T-helper 1 cell treated with Interleukin-12 subunit alpha and Interleukin-12 subunit beta and Interleukin-4 antibody, amounts not matched to agents 30 ng/mL and 1 ng/mL, for 36 hours (primary cell): ENCODE measurements around the gene AGPAT4. TPM values are rescaled to one million over a fixed set of nuclear protein-coding genes. Genes with fewer than 3 reads are reported as not detected.
"Not testable (repeated sequence)": the region's sequence is repeated elsewhere in the genome, so short reads cannot be mapped to it uniquely, and the experiment has no call there.

ENCODE experiments used
- intact Hi-C: fragments of 100-400 bp; cut with micrococcal nuclease; formaldehyde crosslinking; loops from one replicate; pipeline ENCODE4 v1.15.1; 2024
- total RNA-seq: library from RNA; stranded (reverse); gene quantifications from 2 replicates; pipeline ENCODE4 v1.2.3, GENCODE V29; 2022

The AGPAT4 gene
- total RNA-seq, 1 donor from 2014 or later: 20.7 TPM

DNA sequence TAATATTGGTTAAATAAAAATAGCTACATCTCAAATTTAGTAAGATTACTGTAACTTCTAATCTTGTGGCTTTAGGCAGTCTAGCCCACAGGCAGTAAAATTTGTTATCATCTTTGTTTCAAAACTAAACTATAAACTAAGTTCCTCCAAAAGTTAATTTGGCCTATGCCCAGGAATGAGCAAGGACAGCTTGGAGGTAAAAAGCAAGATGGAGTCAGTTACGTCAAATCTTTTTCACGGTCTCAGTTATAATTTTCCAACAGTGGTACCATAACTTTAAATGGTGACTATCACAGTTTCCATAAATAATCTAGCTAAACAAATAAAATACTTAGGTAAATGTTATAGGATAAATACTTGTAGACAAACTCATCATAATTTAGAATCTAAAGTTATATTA lies 63.0 kb downstream of the AGPAT4 start:
- intact Hi-C loops: no loop called here

DNA sequence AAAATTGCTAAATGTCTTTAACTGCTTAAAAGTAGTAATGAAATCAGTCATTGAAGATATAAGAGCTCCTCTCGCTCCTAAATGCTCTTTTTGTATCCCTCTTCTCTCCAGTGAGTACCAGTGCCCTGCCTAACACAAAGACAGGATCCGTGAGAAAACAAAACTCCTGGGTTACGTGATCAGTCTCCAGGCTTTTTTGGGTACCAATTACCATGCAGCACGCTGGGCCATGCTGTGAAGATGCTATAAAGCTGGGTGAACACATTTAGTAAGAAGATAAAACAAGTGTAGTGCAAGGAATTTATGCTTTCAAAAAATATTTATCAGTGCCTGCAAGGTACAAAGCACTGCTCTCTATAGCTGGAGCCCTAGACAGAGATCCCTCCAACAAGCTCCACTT lies 66.7 kb downstream of the AGPAT4 start:
- intact Hi-C loops: no loop called here

DNA sequence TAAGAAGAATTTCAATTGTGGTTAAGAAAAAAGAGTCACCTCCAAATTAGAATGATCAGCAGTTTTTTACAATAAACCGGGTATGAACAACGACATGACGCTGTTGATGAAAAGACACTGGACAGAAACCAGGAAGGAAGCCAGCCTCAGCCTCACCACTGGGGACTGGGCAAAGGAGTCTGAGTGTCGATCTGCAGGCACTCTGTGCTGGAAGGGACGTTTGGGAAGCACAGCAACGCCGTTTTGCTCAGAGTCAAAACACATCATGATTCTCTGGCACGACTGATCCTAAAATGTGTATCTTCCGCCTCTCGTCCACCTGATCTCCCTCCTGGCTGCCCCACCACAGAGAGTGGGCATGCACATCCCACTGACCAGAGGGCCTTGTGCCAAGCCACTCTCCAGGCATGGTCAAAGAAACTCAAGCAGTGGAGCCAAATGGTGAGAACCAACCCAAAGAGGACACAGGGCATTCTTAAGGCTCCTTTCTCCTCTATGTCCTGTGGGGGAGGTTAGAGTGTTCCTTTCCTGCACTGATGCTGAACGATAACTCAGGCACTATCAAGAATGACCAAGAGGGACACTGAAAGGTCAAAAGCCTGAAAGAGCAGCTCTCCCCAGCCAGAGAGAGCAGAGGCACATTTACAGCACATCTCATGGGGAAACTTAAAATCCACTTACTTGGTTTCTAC lies 68.8 kb downstream of the AGPAT4 start:
- intact Hi-C loops: no loop called here

DNA sequence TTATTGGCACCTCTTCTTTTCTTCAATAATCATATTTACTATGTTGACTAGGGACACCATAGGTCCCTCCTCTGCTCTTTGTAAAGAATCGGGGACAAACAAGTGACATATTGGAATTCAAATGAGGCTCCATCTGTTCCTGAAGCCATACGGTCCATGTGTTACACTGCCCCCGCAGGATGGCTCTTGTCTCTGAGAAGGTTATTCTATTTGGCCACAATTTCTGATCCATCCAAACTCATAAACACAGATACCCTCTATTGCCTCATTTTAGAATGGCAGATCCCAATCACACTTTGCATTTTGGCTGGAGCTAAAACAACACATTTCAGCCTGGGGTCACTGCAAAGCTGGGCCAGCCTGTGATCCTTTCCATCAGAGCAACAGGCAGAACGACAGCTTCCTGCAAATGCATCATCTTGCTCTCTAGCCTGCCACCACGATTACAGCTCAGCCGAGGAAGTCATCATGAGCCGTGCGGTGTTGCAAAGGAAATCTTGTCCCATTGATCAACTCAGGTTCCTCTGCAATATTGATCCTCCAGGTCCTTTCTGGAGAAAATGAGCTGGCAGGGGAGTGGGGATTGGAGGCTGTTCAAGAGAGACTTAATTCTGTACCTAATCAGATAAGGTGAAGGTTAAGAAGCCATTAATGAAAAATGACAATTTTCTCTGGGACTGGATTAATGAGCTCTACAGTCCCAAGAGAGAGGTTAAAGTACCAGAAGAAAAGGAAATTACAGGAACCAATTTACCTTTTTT lies 73.1 kb downstream of the AGPAT4 start:
- intact Hi-C loops: no loop called here

DNA sequence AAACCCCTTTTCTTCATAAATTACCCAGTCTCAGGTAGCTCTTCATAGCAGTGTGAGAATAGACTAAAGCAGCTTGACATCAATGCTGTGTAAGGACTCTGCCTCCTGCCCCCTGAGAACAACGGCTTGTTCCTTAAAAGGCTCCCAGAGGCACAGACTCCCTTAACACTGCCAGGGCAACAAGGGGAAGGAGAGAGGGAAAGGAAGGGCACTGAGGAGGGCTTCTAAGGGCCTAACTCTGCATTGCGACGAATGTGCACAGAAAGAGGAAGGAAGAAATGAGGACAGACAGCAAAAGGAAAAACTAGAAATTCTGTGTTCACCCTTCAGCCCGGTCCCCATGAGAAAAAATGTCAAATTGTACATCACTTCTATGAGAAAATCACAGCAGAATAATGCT lies 74.0 kb downstream of the AGPAT4 start:
- intact Hi-C loops: no loop called here

DNA sequence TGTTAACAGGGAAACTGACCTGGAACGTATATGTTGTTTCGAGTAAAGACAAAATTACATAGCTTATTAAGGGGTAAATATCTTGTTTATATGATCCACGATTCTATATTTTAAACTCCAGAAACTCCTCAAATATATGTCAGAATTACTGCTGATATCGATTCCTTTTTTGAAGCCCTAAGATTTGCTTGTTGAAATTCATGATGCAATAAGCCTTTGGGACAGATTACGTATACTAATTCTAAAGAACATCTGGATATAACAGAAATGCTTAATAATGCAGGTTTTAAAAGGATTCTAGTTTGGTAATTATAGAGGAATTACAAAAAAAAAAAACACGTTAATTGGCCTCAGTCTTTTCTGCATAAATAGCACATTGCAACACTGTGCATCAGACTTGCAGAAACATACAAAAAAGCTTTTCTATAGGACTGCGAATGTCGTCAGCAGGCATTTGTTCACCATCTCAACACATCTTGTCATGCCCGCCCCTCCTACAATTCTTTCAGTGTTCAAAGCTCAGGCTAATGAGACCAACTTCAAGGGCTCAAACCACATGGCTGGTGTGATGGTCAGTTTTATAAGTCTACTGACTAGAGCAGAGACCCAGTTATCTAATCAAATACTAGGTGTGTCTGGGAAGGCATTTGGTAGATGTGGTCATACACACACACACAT lies 74.9 kb downstream of the AGPAT4 start:
- intact Hi-C loops: no loop called here

DNA sequence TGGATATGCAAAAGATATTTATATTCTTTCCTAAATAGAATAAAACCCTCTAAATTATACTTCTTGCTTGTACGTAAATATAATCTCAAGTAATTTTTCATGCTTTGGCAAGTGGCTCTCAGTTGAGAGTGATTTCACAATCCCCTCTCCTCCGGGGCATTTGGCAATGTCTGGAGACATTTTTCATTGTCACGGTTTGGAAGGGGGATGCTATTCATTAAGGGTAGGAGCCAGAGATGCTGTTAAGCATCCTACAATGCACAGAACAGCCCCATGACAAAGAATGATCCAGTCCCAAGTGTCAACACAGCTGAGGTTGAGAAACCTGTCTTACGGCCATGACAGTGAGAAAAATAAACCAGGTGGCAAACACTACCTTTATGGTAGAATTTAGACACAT lies 75.7 kb downstream of the AGPAT4 start:
- intact Hi-C loops: no loop called here

DNA sequence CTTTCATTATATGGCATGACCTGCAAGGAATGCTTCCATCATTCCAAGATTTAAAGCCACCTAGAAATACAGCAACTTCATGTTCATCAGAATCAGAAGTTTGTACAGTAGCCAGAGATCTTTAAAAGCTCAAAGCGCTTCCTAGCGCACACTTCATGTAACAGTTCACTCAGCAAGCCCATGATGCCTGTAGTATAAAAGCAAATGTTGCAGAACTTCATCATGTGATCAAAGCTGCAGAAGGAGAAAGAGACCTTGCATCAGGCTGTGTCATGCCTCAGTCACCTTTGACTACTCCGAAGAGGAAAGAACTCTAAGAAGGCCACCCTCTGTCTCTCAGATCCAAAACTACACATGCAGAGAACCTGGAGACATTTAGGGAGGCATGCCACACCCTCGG lies 78.5 kb downstream of the AGPAT4 start:
- intact Hi-C loops: no loop called here

DNA sequence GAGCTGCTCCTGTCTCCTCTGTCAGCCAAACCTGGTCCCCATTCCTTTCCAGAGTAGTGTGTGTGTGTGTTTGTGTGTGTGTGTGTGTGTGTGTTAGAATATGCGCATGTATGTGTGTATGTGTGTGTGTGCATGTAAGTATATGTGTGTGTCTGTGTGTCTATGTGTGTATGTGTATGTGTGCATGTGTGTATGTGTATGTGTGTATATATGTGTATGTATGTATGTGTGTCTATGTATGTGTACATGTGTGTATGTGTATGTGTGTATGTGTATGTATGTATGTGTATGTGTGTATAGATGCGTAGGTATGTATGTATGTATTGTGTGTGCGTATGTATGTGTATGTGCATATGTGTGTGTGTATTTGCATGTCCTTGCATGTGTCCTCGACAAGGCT lies 79.5 kb downstream of the AGPAT4 start:
- intact Hi-C loops: no loop called here

DNA sequence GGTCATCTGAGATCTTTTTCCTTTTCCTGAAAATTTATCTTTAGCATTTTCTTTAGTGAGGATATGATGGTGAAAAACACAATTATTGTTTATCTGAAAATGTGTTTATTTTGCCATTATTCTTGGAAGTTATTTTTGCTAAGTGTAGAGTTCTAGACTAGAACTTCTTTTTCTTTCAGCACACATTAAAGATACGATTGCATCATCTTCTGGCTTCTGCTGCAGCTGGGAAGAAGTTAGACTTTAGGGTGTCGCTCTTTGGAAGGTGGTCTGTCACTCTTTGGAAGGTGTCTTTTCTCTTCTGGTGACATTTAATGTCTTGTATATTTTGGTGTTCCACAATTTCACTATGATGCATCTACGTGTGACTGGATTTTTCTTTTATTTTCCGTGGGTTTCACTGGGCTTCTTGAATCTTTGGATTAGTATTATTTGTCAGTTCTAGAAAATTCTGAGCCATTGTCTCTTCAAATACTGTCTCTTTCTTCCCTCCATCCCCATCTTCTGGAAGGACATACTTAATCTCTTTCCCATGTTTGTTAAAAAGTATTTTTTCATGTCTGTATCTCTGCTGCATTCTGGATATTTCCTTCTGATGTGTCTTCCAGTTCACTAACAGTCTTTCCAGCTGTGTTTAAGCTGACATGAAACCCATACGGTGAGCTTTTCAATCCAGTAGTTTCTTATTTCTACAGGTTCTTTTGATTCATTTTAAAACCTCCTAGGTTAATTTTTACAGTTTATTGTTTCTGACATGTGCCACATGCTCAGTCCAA lies 81.0 kb downstream of the AGPAT4 start:
- intact Hi-C loops: no loop called here

DNA sequence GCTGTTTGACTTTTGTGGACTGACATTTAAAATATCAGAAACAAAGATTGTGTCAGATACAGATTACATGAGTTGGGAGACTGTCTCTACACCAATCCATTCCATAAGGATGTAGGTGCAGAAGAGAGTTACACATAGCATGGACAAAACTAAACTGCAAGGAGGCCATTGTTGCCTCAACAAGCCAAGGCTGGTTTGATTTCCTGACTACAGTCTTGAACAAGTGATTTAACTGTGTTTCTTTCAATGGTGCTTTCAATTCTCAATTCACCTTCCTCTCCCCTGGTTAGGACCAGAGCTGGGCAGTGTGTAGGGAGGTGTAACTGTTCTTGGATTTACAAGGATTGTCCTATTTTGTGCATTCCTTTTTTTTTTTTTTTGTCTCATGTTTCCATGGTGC lies 82.2 kb downstream of the AGPAT4 start:
- intact Hi-C loops: no loop called here

DNA sequence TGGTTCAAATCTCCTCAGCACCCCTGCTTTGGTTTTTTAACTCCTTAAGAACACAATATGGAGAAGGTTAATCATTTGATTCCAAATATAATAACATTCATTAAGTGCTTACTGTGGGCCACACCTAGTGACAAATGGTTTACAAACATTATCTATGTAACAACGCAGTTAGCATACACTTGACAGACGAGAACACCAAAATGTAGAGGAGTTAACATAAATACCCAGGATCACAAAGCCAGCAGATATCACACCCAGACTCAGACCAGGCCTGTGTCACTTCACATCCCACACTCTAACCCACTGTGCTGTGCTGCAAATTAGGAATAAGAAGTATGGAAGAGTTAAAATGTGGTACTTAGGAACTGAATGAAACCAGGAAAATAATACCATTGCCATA lies 82.9 kb downstream of the AGPAT4 start:
- intact Hi-C loops: no loop called here

DNA sequence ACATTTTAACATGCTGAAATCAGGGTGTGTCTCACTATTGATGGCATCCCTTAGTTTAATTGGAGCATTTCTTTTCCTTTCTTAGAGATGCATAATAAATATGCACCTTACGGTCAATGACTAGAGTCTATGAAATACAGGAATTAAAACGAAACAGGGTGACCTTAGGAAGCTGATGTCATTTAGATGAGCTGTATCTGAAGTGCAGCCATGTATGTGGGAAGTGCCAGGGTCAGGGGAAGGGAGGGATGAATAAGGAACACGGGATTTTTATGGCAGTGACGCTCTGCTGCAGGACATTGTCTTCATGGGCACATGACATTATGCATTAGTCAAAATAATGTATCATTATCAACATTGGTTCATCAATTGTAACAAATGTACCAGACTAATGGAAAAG lies 84.0 kb downstream of the AGPAT4 start:
- intact Hi-C loops: no loop called here

DNA sequence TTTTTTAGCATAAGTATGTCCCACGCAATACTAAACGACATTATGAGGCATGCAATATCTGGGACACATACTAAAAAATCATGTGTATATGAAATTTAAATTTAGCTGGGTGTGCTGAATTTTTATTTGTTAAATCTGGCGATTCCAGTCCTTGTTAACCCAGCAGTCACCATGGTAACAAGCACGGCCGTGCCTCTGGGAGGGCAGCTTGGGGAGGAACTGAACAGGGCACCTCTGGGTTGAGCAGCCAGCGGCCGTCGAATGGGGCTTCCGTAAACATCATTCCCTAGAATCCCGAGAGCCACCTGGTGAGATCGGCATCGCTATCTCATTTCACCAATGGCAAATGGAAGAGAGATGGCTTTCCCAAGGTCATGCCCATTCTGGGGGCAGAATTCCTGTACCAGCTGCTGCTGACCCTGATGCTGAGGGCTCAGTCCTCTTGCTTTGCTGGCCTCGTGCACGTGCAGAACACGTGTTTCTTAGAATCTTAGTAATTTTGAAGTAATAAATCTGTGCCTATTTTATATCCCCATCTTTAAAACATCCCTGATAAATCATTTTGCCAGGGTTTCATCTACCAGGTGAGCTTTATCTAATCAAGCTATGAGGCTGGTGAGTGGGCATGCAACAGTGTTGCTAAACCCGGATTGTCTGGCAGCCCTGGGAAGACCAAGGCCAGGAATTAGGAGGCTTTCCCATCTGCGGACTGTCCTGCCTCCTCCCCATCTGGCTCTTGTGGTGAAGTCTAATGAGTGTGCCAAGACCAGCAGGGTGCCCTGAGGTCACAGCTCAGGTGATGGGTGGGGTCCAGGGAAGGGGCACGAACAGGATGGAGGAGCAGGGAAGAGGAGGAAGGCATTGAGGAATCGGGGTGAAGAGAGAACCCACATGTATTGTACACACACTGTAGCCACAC lies 85.1 kb downstream of the AGPAT4 start:
- intact Hi-C loops: no loop called here

DNA sequence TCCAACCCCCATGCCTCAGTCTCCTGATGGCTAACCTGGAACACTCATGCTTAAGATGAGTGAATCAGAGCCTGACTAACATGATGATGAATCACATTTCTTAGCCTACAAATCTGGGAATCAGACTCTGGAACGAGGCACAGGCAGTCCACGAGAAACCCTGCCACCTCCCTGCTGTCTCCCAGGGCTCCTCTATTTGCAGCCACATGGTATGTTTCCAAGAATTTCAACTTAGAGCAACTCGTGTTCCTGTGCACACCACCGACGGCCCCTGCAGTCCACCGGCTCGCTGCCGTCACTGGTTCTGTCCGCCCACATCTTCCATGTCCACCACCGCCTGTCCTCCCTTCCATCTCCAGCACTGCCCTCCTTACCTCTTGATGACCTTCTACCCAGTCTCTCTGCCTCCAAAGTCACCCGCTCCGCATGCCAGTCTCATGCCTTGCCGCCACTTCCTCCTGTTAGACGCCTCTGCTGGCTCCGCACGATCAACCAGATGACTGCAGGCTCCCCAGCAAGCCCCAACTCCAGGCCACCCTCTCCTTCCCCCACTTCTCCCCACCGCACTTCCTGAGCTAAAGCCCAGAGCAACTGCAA lies 87.6 kb downstream of the AGPAT4 start:
- intact Hi-C loops: no loop called here

DNA sequence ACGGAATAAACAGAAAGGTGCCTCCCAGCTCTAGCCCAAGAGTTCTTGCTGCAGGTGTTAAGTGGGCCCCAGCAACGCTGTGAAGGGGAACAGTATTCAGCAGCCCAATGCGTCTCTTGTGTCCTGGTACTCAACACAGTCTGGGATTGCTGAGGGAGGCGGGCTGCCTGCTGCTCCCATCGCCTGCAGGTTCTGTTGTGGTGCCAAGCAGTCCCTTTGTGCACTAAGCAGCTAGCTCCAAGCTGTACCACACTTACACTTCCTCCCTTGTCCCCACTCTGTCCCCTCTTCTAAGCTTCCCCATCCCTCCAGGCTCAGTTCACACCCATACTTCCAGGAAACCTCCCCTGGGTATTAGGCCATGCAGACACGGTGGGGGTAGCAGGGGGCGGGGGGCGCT lies 92.7 kb downstream of the AGPAT4 start:
- intact Hi-C loops: no loop called here

DNA sequence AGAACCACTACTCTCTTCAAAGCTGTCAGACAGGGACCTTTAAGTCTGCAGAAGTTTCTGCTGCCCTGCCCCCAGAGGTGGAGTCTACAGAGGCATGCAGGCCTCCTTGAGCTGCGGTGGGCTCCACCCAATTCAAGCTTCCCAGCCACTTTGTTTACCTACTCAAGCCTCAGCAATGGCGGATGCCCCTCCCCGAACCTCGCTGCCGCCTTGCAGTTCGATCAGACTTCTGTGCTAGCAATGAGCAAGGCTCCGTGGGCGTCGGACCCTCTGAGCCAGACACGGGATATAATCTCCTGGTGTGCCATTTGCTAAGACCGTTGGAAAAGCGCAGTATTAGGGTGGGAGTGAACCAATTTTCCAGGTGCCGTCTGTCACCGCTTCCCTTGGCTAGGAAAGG lies 95.7 kb downstream of the AGPAT4 start:
- intact Hi-C loops: not testable (repeated sequence)

DNA sequence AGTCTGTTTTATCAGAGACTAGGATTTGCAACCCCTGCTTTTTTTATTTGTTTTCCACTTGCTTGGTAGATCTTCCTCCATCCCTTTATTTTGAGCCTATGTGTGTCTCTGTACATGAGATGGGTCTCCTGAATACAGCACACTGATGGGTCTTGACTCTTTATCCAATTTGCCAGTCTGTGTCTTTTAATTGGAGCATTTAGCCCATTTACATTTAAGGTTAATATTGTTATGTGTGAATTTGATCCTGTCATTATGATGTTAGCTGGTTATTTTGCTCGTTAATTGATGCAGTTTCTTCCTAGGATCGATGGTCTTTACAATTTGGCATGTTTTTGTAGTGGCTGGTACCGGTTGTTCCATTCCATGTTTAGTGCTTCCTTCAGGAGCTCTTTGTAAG lies 97.4 kb downstream of the AGPAT4 start:
- intact Hi-C loops: not testable (repeated sequence)

DNA sequence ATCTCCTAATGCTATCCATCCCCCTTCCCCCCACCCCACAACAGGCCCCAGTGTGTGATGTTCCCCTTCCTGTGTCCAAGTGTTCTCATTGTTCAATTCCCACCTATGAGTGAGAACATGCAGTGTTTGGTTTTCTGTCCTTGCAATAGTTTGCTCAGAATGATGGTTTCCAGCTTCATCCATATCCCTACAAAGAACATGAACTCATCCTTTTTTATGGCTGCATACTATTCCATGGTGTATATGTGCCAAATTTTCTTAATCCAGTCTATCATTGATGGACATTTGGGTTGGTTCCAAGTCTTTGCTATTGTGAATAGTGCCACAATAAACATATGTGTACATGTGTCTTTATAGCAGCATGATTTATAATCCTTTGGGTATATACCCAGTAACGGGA lies 101.1 kb downstream of the AGPAT4 start:
- intact Hi-C loops: not testable (repeated sequence)

DNA sequence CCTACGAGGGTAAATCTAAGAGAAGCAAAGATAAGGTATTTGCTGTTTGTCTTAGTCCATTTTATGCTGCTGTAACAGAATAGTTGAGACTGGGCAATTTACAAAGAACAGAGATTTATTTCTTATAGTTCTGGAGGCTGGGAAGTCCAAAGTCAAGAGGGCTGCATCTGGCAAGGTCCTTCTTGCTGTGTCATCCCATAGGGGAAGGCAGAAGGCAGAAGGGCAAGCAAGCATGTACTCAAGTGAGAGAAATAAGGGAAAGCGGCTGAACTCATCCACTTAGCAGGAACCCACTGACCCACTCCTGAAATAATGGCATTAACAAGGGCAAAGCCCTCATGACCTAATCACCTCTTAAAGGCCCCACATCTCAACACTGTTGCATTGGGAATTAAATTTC lies 102.7 kb downstream of the AGPAT4 start:
- intact Hi-C loops: no loop called here
